ENCODE measurements around the gene SLC35C1.

Gene SLC35C1

GRCh38 chr11:45844822-45845578 lies 40.1 kb downstream of the SLC35C1 start:
- Histone ChIP-seq H3K27ac (ENCODE audit: low read depth, low read length) (no peak overlapping the region), H3K9me3 (ENCODE audit: control insufficient read depth, insufficient read depth, low read length) (no peaks in the 10 kb centered on the region), H3K27me3 (ENCODE audit: control insufficient read depth, low read length) (peaks cover 7% of the 10 kb centered on the region), H3K4me2 (ENCODE audit: low read length) (no peak overlapping the region), H4K20me1 (ENCODE audit: control insufficient read depth, insufficient read depth, low read depth, low read length) (peaks cover 8% of the 10 kb centered on the region; the same call in 1 of the 2 replicates), H3K4me1 (ENCODE audit: control insufficient read depth, low read length) (peaks cover 25% of the 10 kb centered on the region), H3K9me2 (replicated peaks; ENCODE audit: control insufficient read depth, low read length) (no peaks in the 10 kb centered on the region), H3K36me3 (ENCODE audit: control insufficient read depth, low read length) (no peaks in the 10 kb centered on the region; the same call in 1 of the 2 replicates), H3K79me2 (ENCODE audit: control insufficient read depth, low read length) (peaks cover 26% of the 10 kb centered on the region), H3F3A (ENCODE audit: control insufficient read depth, insufficient read depth) (no peaks in the 10 kb centered on the region), H3K4me3 (ENCODE audit: low read length) (no peak overlapping the region)
- TF ChIP-seq EZH2phosphoT487 (IDR thresholded peaks at IDR 0.05; ENCODE audit: borderline replicate concordance, low read length) (no peak), CTCF (IDR thresholded peaks at IDR 0.05; ENCODE audit: low read depth, low read length, poor library complexity, severe bottlenecking) (no peak)

DNA sequence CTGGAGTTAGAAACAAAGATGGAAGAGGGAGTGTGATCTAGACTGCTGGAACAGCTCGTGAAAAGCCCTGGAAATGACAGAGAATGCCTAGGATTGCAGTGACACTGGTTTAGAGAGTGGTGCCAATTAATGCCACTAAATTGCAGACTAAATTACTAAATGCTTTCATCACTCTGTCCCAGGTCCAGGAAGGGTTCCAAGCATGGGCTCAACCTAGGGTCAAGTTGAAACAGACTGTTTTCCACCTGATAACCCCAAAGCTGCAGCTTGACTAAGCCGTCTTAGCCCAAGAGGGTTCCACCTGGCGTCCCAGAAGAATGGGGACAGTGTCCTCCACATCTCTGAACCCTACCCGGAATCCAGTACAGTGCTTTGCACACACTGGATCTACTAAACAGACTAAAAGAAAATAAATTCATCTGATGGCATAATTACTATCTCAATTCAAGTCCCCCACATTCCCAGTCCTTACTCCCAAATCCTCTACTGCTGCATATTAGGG lies 41.3 kb downstream of the SLC35C1 start:
- Histone ChIP-seq H3K4me2 (ENCODE audit: low read length) (no peak overlapping the region), H3K4me3 (ENCODE audit: low read length) (no peak overlapping the region)
- TF ChIP-seq EZH2phosphoT487 (IDR thresholded peaks at IDR 0.05; ENCODE audit: borderline replicate concordance, low read length), result no peak
- TF ChIP-seq CTCF (IDR thresholded peaks at IDR 0.05; ENCODE audit: low read depth, low read length, poor library complexity, severe bottlenecking), result no peak

DNA sequence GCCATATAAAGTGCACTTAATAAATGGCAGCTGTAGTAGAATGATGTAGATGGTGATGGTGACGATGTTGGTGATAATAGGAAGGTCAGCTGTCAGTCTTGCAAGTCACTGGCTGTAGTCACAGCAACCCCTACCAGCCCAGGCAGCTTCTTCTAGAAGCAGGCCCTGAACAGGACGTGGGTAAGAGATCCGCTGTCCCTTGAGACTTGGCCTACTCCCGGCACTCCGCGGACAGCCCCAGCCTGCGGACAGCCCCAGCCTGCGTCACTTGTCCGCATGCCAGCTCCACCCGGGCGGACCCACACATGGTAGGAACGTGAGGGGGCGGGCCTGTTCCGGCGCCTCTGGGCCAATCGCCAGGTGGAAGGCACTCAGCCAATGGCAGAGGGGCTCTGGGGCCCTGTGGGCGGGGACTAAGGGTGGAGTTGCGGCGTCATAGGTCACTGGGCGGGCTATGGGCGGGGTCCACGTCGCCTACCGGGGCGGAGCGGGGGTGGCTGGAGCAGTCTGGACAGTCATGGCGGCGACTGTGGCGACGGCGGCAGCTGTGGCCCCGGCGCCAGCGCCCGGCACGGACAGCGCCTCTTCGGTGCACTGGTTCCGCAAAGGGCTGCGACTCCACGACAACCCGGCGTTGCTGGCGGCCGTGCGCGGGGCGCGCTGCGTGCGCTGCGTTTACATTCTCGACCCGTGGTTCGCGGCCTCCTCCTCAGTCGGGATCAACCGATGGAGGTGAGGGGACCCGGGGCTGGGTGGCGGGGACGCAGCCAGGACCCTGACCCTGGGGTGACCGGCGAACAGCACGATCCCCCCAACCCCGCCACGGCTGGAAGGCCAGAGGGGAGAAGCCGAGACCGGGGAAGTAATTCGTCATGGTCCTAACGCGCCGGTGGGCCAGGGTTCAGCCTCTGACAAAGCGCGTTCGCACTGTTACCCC lies 42.3 kb downstream of the SLC35C1 start, which contains the start of gene CRY2:
Gene CRY2 (plus strand): TSS at position 502 of the 937 bp plus-strand sequence. CDS start 16 bp downstream, at position 518.
- Histone ChIP-seq H3K36me3 (ENCODE audit: control insufficient read depth, low read length) (no peaks in the 10 kb centered on the region; the same call in 1 of the 2 replicates), H3K4me3 (ENCODE audit: low read length) (peak within 1 kb of the TSS; percentile 87), H3K27me3 (ENCODE audit: control insufficient read depth, low read length) (peaks cover 4% of the 10 kb centered on the region; the same call in 1 of the 2 replicates), H3K79me2 (ENCODE audit: control insufficient read depth, low read length) (peaks cover 46% of the 10 kb centered on the region), H3K4me2 (ENCODE audit: low read length) (peak within 1 kb of the TSS; percentile 85), H3K9me3 (ENCODE audit: control insufficient read depth, insufficient read depth, low read length) (no peaks in the 10 kb centered on the region), H3F3A (ENCODE audit: control insufficient read depth, insufficient read depth) (no peaks in the 10 kb centered on the region), H3K9me2 (replicated peaks; ENCODE audit: control insufficient read depth, low read length) (no peaks in the 10 kb centered on the region), H3K4me1 (ENCODE audit: control insufficient read depth, low read length) (peaks cover 37% of the 10 kb centered on the region), H3K27ac (ENCODE audit: low read depth, low read length) (no peak within 1 kb of the TSS), H4K20me1 (ENCODE audit: control insufficient read depth, insufficient read depth, low read depth, low read length) (peaks cover 20% of the 10 kb centered on the region)
- TF ChIP-seq EZH2phosphoT487 (IDR thresholded peaks at IDR 0.05; ENCODE audit: borderline replicate concordance, low read length) (no peak), CTCF (IDR thresholded peaks at IDR 0.05; ENCODE audit: low read depth, low read length, poor library complexity, severe bottlenecking) (no peak)

More for the DNA sequence above, 41.3 kb downstream of the SLC35C1 start:
- Histone ChIP-seq H3K27me3 (ENCODE audit: control insufficient read depth, low read length) (peaks cover 7% of the 10 kb centered on the region), H4K20me1 (ENCODE audit: control insufficient read depth, insufficient read depth, low read depth, low read length) (peaks cover 15% of the 10 kb centered on the region), H3F3A (ENCODE audit: control insufficient read depth, insufficient read depth) (no peaks in the 10 kb centered on the region), H3K79me2 (ENCODE audit: control insufficient read depth, low read length) (peaks cover 38% of the 10 kb centered on the region), H3K36me3 (ENCODE audit: control insufficient read depth, low read length) (no peaks in the 10 kb centered on the region; the same call in 1 of the 2 replicates), H3K9me2 (replicated peaks; ENCODE audit: control insufficient read depth, low read length) (no peaks in the 10 kb centered on the region), H3K4me1 (ENCODE audit: control insufficient read depth, low read length) (peaks cover 30% of the 10 kb centered on the region), H3K9me3 (ENCODE audit: control insufficient read depth, insufficient read depth, low read length) (no peaks in the 10 kb centered on the region), H3K27ac (ENCODE audit: low read depth, low read length) (no peak overlapping the region)

All from DOHH2 (cell line).